Measurements from ENCODE around the gene IQCC. TPM values are rescaled to one million over a fixed set of nuclear protein-coding genes. Genes with fewer than 3 reads are reported as not detected.

Gene IQCC
- total and polyA plus RNA-seq, 7 donors: 0.60 to 3.9 (median 1.8) TPM

DNA sequence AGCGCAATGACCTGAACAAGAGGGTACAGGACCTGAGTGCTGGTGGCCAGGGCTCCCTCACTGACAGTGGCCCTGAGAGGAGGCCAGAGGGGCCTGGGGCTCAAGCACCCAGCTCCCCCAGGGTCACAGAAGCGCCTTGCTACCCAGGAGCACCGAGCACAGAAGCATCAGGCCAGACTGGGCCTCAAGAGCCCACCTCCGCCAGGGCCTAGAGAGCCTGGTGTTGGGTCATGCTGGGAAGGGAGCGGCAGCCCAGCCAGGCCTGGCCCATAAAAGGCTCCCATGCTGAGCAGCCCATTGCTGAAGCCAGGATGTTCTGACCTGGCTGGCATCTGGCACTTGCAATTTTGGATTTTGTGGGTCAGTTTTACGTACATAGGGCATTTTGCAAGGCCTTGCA lies 10.5 kb upstream of the IQCC start:
- 95 to 97% methylated on average over 6 of the region's 6 CpGs for WGBS, 2 donors
- Histone ChIP-seq H3K4me3 (no peak overlapping the region), H3K27me3 (no peaks in the 10 kb centered on the region), H3K4me1 (peaks cover 0 to 9% (median 9%) of the 10 kb centered on the region in 4 donors), H3K9me3 (no peaks in the 10 kb centered on the region), H3K36me3 (peaks cover 53 to 82% (median 64%) of the 10 kb centered on the region in 4 donors), H3K27ac (no peak overlapping the region)
- TF ChIP-seq POLR2A (IDR thresholded peaks at IDR 0.05) (no peak), POLR2AphosphoS5 (IDR thresholded peaks at IDR 0.05) (no peak), EP300 (IDR thresholded peaks at IDR 0.05) (no peak)
- TF ChIP-seq, protein P1, sequence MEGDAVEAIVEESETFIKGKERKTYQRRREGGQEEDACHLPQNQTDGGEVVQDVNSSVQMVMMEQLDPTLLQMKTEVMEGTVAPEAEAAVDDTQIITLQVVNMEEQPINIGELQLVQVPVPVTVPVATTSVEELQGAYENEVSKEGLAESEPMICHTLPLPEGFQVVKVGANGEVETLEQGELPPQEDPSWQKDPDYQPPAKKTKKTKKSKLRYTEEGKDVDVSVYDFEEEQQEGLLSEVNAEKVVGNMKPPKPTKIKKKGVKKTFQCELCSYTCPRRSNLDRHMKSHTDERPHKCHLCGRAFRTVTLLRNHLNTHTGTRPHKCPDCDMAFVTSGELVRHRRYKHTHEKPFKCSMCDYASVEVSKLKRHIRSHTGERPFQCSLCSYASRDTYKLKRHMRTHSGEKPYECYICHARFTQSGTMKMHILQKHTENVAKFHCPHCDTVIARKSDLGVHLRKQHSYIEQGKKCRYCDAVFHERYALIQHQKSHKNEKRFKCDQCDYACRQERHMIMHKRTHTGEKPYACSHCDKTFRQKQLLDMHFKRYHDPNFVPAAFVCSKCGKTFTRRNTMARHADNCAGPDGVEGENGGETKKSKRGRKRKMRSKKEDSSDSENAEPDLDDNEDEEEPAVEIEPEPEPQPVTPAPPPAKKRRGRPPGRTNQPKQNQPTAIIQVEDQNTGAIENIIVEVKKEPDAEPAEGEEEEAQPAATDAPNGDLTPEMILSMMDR (IDR thresholded peaks at IDR 0.05): no peak
- intact Hi-C loops (cut with DNase I): no loop called here
- DNase-seq: no peak

- no peaks in the 10 kb centered on the region for H3K9me3 ChIP-seq
- no peak overlapping the region for H3K4me3 ChIP-seq
- H3K36me3 ChIP-seq: peaks cover 47 to 76% (median 59%) of the 10 kb centered on the region in 4 donors
- no peak for DNase-seq
- intact Hi-C loops (cut with DNase I): no loop called here
- no peaks in the 10 kb centered on the region for H3K27me3 ChIP-seq
- TF ChIP-seq POLR2AphosphoS5 (IDR thresholded peaks at IDR 0.05): no peak
- TF ChIP-seq POLR2A (IDR thresholded peaks at IDR 0.05): no peak
- TF ChIP-seq, protein P1 (IDR thresholded peaks at IDR 0.05): no peak
- no peak for TF ChIP-seq EP300 (IDR thresholded peaks at IDR 0.05)
- H3K27ac ChIP-seq: no peak overlapping the region
- WGBS, 2 donors: 96 to 97% methylated on average over 3 of the region's 3 CpGs
- H3K4me1 ChIP-seq: peaks cover 0 to 11% (median 11%) of the 10 kb centered on the region in 4 donors
These were observed 9.9 kb upstream of the IQCC start for GRCh38 chr1:32195531-32195930.

DNA sequence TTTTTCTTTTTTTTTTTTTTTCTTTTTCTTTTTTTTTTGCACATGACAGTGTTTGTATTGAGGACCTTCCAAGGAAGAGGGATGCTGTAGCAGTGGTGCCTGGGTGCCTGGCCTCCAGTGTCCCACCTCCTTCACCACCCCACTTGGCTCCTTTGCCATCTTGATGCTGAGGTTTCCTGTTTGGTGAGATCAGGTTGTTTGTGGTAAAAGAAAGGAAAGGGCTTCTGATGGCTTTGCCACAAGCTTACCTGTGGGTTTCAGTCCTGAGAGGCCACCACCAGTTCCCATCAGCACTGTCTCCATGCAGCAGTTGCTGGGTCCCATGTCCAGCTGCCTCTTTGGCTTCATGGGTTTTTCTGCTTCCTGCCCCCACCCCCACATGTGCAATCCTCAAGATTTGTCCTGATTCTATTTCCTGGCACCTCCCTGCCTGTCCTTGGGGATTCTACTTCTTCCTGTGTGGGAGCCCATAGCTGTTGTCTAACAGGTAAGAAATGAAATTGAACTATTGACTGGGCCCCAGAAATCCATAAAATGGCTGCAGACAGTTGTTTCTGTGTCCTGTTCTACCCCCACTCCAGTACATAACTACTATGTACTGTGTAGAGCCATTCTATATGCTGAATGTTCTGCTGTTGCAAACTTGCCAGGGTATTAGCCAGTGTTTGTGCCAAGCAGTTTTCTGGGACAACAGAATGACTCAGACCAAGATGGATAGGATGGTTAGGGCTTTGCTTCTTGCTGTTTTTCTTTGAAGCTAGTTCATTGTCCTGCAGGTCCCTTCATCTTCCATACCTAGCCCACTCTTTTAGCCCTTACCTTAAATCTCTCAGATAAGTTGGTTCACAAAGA lies 9.3 kb upstream of the IQCC start:
- H3K4me3 ChIP-seq: no peak overlapping the region
- no peak overlapping the region for H3K27ac ChIP-seq
- peaks cover 41 to 70% (median 52%) of the 10 kb centered on the region in 4 donors for H3K36me3 ChIP-seq
- peaks cover 0 to 16% (median 13%) of the 10 kb centered on the region in 4 donors for H3K4me1 ChIP-seq
- no peak for DNase-seq
- intact Hi-C loops (cut with DNase I): no loop called here
- no peaks in the 10 kb centered on the region for H3K9me3 ChIP-seq
- H3K27me3 ChIP-seq: no peaks in the 10 kb centered on the region
- no peak for TF ChIP-seq POLR2A (IDR thresholded peaks at IDR 0.05)
- TF ChIP-seq EP300 (IDR thresholded peaks at IDR 0.05): no peak
- TF ChIP-seq, protein P1 (IDR thresholded peaks at IDR 0.05): no peak
- TF ChIP-seq POLR2AphosphoS5 (IDR thresholded peaks at IDR 0.05): no peak

- no peak overlapping the region for H3K27ac ChIP-seq
- intact Hi-C loops (cut with DNase I): no loop called here
- peaks cover 32 to 61% (median 44%) of the 10 kb centered on the region in 4 donors for H3K36me3 ChIP-seq
- no peak overlapping the region for H3K4me3 ChIP-seq
- peaks cover 0 to 25% (median 22%) of the 10 kb centered on the region in 4 donors for H3K4me1 ChIP-seq
- 92 to 94% methylated on average over 1 of the region's 1 CpG for WGBS, 2 donors
- H3K27me3 ChIP-seq: no peaks in the 10 kb centered on the region
- no peak for DNase-seq
- TF ChIP-seq, protein P1 (IDR thresholded peaks at IDR 0.05): no peak
- TF ChIP-seq EP300 (IDR thresholded peaks at IDR 0.05) (no peak), POLR2AphosphoS5 (IDR thresholded peaks at IDR 0.05) (no peak), POLR2A (IDR thresholded peaks at IDR 0.05) (no peak)
- H3K9me3 ChIP-seq: no peaks in the 10 kb centered on the region
These were observed 8.4 kb upstream of the IQCC start for GRCh38 chr1:32197074-32197473.
